Choroid plexus epithelial cell (primary cell): Measurements from ENCODE around the gene EXD2.

ENCODE experiments used
- DNase-seq: peaks from one replicate; pipeline ENCODE4 v3.0.0-alpha.2; 2010; ENCODE audit warnings: low read depth
- H3K4me3 ChIP-seq: 2 replicates; pipeline ENCODE4 v1.5.1; 2011; ENCODE audit warnings: low read depth, mild to moderate bottlenecking, control low read depth, low read length, moderate library complexity
- TF ChIP-seq, protein P1 (sequence below): conservative IDR thresholded peaks from 2 replicates; pipeline ENCODE4 v1.5.1; 2011; ENCODE audit warnings: low read depth, mild to moderate bottlenecking, control low read depth, inconsistent platforms, low read length, moderate library complexity

The EXD2 gene

DNA sequence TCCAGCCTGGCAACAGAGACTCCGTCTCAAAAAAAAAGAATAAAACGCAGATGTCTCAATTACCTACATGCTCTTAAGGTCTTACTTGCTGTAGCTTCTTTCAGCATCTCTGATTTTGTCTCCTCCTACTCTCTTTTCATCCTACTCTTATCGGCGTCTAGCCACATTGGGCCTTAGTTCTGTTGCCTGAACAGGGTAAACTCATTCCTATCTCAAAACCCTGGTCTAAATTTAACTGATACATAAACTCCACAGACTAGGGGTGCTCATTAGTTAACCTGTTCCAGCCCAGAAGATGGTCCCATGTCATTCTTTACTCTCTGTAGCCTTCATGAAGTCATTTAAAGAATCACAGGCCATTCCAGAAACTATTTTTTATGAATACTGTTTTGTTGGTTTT is 33.6 kb downstream of the EXD2 start:
- no peak for DNase-seq
- H3K4me3 ChIP-seq = no peak overlapping the region
- TF ChIP-seq, protein P1, sequence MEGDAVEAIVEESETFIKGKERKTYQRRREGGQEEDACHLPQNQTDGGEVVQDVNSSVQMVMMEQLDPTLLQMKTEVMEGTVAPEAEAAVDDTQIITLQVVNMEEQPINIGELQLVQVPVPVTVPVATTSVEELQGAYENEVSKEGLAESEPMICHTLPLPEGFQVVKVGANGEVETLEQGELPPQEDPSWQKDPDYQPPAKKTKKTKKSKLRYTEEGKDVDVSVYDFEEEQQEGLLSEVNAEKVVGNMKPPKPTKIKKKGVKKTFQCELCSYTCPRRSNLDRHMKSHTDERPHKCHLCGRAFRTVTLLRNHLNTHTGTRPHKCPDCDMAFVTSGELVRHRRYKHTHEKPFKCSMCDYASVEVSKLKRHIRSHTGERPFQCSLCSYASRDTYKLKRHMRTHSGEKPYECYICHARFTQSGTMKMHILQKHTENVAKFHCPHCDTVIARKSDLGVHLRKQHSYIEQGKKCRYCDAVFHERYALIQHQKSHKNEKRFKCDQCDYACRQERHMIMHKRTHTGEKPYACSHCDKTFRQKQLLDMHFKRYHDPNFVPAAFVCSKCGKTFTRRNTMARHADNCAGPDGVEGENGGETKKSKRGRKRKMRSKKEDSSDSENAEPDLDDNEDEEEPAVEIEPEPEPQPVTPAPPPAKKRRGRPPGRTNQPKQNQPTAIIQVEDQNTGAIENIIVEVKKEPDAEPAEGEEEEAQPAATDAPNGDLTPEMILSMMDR = no peak

DNA sequence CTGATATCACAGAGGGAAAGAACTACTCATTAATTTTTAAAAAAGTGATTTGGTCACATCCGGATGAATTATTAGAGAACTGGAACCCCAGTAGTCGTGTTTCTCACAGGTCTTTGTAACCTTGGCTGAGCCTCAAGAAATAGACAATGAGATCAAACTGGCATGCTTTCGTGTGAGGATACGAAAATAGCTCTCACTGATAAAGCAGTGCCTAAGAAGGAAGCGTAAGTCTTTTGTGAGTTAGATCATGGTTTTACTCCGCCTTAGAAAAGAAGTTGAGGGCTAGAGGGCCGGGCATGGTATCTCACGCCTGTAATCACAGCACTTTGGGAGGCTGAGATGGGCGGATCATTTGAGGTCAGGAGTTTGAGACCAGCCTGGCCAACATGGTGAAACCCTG is 34.9 kb downstream of the EXD2 start:
- DNase-seq = no peak
- no peak overlapping the region for H3K4me3 ChIP-seq
- TF ChIP-seq, protein P1 = no peak

DNA sequence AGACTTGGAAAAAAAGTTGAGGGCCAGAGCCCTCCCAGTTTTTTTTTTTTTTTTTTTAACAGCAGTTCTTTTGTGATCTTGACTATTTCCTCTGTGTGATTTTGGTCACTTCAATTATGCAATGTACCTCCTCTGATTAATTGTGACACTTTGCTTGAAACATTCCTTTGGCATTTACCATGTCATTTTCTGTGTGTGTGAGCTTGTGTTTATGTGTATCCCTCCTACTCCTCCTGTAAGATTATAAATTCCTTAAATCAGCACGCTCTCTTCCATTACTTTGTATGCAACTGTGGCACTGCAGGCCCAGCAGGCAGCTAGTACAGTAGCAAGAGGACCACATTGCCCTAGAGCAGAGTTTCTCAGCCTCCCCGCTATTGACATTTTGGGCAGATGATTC is 35.4 kb downstream of the EXD2 start:
- TF ChIP-seq, protein P1 = no peak
- no peak overlapping the region for H3K4me3 ChIP-seq
- DNase-seq = no peak

DNA sequence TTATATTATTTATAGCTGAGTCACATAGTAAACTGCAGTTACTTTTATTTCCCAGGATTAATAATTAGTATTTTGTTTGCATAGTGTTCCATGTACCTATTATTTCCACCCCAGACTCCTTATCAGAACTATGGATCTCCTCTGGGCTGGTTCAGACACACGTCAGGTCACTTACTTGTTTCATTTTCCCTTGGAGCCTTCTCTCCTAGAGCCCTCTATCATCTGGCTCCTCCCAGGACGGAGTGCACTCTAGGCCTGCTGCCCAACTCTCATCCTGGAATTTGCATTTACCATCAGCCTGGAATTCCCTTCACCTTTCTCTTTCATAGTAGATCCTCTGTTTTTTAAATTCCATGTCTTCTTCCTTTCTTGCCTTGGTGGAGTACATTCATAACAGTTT is 40.2 kb downstream of the EXD2 start:
- H3K4me3 ChIP-seq = no peak overlapping the region
- TF ChIP-seq, protein P1 = no peak
- no peak for DNase-seq

DNA sequence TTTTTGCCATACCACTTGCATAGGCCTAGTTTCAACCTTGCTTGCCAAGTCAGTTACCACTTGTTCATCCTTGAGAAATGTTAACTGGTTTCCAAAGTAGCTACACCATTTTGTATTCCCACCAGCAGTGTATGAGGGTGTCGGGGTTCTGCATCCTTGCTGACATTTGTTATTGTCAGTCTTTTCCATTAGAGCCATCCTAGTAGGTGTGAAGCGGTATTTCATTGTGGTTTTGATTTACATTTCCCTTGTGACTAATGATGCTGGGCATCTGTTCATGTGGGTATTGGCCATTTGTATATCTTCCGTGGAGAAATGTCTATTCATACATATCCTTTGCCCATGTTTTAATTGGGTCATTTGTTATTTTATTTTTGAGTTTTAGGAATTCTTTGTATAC is 41.1 kb downstream of the EXD2 start:
- TF ChIP-seq, protein P1 = no peak
- no peak for DNase-seq

DNA sequence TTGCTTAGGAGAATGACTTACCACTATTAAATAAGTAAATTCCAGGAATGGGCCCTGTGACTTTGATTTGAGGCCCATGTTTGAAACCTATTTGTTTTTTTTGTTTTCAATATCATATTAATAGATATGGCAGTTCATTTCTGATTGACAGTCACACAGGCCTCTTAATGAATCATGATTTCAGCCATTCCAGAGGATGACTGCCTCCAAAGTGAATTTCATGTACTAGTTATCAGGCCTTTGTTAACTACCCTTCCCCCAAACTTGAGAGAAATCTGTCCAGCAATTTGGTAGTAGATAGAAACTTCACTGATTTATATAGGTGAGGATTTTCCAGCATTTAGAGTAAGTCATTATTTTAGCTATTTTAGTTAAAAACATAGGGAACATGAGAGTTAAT is 42.8 kb downstream of the EXD2 start:
- DNase-seq = no peak
- TF ChIP-seq, protein P1 = no peak
- H3K4me3 ChIP-seq = no peak overlapping the region

More for the DNA sequence above, 41.1 kb downstream of the EXD2 start:
- no peak overlapping the region for H3K4me3 ChIP-seq

DNA sequence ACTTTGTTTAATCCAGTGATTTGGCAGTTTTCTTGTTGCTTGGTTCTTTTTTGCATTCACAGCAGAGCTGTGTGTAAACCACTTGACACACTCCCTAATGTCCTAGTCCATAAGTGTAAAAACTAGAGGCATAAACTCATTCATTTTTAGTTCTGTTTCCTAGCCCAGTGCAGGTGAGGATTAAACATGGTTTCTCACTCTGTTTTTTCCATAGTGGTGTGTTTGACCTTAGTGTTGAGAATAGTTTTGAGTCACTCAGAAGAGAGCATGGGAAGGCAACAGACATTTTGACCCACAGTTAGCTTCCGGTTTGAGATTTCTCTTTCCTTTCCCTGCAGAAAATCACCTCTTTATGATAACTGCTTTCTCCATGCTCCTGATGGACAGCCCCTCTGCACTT is 44.4 kb downstream of the EXD2 start:
- no peak overlapping the region for H3K4me3 ChIP-seq
- DNase-seq = no peak
- TF ChIP-seq, protein P1 = no peak
